Bronchus fibroblast of lung (primary cell): ENCODE measurements around the gene NUDT19. TPM values are rescaled to one million over a fixed set of nuclear protein-coding genes. Genes with fewer than 3 reads are reported as not detected.

Source experiments
- total RNA-seq: library from RNA; depleted of rRNA; stranded (reverse); fragments of >200 nt; gene quantifications from 2 replicates; pipeline ENCODE4 v1.2.3, GENCODE V29; 2015

Gene NUDT19
- total RNA-seq: 6.2 and 7.6 TPM in 2 replicates

DNA sequence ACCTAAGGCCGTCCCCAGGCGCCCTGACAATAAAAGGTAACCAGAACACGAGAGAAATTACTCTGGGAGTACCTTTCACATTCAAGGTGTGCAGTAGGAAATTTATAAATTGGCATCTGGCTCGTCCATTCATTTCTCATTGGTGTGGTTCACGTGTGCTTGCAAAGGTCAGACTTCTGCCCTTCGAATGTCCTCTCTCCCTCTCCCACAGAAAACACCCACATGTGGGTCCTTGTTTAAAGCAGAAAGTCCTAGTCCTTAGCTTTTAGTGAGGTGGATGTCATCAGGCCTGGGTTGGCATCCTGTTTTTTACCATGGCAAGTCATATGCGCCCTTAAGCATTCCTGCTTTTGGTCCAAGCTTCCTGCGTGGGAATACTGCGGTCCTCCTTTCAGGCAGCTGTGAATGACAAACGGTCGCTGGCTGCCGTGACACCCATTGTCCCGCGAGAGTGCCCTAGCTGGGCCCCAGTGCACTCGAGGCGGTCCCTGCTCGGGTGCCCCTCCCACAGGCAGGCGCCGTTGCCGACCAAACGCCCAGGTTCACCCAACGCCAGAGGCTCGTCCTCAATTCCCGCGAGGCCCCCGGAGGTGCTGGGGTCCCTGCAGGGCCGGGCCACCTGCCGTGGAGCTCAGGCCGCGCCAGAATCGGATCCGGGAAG, at the start of gene NUDT19:
Gene NUDT19, plus strand, starts transcription at position 531 of the 661 bp plus-strand sequence. CDS start 140 bp downstream, outside the sequence.

DNA sequence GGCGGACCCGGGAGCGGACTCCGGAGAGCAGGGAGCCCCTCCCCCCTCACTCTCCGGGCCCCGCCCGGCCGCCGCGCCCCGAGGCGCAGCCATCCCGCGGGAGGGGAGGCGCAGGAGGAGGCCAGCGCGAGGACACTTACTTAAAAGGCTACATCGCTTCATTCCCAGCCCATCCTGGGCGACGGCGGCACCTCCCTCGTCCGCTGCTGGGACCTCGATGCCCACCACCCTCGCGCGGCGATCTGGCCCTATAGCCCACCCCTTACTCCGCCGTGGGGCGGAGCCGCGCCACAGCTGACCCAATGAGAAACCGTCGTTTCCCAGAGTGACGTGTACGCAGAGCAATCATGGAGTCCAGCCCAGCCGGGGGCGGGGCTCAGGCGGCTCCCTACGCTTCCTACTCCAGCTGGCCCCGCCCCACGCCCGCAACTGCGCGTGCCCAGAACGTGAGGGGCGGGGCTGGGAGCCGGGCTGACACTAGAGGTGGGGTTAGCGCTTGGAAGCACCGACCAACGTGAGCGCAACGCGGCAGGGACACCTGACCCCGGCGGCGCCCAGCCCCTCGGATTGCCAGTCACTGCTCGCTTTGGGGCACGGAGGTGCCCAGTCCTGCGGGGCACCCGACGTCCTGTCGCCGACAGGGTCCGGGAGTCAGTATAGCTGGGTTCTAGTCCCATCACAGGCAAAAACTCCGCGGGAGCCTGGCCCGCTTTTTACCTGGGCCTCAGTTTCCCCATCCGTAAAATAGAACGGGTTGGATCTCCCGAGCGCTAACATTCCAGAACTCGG, 16.5 kb upstream of the NUDT19 start, which contains the start of gene ANKRD27:
Gene ANKRD27, minus strand, starts transcription at position 250 of the 789 bp plus-strand sequence. CDS start 16,165 bp downstream, outside the sequence.

DNA sequence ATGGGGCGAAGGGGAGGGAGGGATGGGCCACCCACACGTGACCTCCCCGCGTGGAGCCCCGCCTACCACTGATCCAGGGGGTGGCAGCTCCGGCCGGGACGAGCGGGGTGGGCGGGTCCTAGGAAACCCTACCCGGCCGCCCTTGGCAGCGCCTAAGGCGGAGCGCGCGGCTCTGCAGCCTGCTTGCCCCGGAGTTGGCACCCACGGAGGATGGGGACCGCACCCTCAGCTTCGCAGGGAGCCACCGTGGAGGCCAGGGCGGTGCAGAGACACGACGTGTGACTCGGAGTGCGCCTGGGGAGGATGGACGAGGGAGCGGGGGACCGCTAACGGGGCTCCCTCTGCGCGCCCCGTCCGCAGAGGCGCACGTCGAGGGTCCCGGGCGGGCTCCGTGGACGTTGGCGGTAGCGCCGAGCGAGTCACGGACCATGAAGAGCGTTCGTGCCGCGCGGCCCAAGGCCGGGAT, 15.9 kb upstream of the NUDT19 start, which contains the start of gene RGS9BP:
Gene RGS9BP, plus strand, starts transcription at position 129 of the 466 bp plus-strand sequence. CDS start 416 bp downstream, outside the sequence.

DNA sequence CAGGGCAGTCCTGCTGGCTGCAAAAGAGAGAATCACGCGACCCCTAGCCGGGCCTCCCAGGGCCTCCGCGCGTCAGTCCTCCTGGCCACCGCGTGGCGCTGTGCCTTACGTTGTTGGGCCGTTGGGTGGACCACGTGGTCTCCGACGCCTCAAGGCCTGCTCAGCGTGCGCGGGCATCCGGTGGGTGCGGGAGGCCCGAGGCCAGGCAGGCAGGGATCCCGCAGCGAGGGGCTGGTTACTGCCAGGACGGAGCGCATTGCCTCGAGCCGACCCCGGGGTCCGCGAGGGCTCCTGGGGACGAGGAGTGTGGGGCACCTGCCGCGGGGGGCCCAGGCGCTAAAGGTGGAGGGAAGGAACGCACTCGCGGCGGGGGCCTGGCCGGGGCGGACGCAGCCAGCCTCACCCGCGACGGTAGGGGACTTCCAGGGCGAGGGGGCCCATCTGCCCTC, 28.0 kb downstream of the NUDT19 start, which contains the start of gene TDRD12:
Gene TDRD12, plus strand, starts transcription at position 157 of the 449 bp plus-strand sequence. CDS start 306 bp downstream, outside the sequence.

Other genes with a start within 250 kb of the NUDT19 start
- gene PDCD5, start 110.6 kb upstream of the NUDT19 start, total RNA-seq: 262 and 303 TPM in 2 replicates
- 17.1 and 19.7 TPM in 2 replicates for gene ANKRD27, start 16.6 kb upstream of the NUDT19 start, total RNA-seq
- gene RGS9BP, start 16.0 kb upstream of the NUDT19 start, total RNA-seq: 0.15 and 0.17 TPM in 2 replicates
- gene TDRD12, start 27.9 kb downstream of the NUDT19 start, total RNA-seq: 0.15 and 0.17 TPM in 2 replicates
- 0.17 TPM in 1 of 2 replicates, not detected in the other for gene SLC7A9, start 177.9 kb downstream of the NUDT19 start, total RNA-seq